Measurements from ENCODE around the gene NOTCH1.

DNA sequence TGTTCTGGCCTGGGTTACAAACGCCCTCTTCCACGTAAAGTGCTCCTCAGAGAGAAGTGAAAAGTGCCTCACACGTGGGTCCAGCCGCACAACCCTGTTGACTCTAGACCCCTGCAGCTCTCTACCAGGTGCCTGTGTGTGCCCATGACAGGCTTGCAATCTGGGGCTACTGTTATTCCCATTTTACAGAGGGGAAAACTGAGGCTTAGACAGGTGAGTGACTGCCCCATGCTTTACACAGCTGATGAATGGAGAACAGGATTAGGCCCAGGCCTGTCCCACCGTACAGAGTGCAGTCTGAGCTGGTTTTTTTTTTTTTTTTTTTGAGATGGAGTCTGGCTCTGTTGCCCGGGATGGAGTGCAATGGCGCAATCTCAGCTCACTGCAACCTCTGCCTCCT is 100.0 kb downstream of the NOTCH1 start:
- TF ChIP-seq, protein P1, sequence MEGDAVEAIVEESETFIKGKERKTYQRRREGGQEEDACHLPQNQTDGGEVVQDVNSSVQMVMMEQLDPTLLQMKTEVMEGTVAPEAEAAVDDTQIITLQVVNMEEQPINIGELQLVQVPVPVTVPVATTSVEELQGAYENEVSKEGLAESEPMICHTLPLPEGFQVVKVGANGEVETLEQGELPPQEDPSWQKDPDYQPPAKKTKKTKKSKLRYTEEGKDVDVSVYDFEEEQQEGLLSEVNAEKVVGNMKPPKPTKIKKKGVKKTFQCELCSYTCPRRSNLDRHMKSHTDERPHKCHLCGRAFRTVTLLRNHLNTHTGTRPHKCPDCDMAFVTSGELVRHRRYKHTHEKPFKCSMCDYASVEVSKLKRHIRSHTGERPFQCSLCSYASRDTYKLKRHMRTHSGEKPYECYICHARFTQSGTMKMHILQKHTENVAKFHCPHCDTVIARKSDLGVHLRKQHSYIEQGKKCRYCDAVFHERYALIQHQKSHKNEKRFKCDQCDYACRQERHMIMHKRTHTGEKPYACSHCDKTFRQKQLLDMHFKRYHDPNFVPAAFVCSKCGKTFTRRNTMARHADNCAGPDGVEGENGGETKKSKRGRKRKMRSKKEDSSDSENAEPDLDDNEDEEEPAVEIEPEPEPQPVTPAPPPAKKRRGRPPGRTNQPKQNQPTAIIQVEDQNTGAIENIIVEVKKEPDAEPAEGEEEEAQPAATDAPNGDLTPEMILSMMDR (IDR thresholded peaks at IDR 0.05) = no peak
- no peak for TF ChIP-seq POLR2A (IDR thresholded peaks at IDR 0.05)

Data from thyroid gland (tissue), 4 donors.